ENCODE measurements around the gene AP1B1.

AP1B1 gene

DNA sequence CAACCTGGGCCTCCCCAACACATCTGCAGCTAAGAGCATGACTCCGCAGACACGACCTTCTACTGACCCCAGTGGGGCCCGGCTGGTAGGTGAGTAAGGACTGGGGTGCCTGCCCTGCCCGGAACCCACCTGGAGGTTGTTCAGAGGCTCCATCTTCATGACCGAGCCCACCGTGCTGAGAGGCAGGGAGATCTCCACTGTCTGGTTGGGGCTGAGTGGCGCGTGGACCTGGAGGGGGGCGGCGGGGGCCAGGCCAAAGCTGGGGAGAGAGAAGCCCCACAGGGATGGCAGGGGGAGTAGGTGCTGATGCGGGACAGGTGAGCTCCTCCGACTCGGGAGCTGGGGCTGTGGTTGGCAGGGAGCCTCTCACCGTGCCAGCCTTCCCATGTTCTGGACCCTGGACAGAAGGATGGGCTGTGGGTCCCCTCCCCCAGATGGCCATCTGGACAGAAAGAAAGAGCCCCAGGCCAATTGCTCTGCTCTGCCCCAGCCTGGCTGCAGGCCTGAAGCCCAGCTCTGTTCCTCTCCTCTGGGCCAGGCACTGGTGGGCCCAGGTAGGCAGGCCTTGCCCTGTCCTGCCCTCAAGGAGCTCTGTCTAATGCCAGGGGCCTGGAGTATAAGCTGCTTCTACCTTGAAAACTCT is 56.6 kb downstream of the AP1B1 start:
- no peak for DNase-seq (ENCODE audit: low read depth in 2 of 2)

DNA sequence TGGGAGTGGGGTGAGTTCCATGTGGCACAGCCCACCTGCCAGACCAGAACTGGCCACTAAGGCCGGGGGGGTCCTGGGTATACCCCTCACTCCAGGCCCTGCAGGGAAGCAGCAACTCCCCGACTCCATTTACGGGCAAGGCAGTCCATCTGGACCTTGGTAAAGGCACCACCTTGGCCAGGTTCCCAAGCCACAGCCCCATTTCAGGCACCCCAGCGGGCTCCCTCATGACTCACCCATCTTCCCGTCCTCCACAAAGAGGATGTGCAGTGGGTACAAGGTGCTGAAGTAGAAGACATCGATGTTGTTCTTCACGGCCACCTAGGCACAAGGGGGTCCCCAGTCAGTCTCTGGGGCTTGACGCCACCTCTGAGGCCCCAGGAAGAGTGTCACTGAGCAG is 57.2 kb downstream of the AP1B1 start:
- no peak for DNase-seq (ENCODE audit: low read depth in 2 of 2)

DNA sequence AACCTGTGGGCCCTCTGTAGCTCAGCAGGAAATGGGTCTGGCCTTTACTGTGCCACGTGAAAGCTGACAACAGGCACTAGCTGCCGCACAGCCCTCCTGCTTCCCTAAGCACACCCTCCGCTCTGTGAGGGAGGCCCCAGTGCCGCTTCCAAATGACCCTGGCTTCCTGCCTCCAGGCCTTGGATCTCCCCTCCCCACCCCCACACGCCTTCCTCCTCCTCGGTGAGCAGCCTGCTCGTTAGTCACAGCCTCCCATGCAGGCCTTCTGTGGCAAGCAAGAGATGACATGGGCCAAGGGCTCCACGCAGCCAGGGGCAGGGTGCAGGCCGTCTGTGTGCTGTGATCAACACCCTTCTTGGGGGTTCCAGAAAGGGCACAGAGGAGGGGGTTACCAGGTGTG is 57.6 kb downstream of the AP1B1 start:
- DNase-seq (ENCODE audit: low read depth in 2 of 2) = no peak

DNA sequence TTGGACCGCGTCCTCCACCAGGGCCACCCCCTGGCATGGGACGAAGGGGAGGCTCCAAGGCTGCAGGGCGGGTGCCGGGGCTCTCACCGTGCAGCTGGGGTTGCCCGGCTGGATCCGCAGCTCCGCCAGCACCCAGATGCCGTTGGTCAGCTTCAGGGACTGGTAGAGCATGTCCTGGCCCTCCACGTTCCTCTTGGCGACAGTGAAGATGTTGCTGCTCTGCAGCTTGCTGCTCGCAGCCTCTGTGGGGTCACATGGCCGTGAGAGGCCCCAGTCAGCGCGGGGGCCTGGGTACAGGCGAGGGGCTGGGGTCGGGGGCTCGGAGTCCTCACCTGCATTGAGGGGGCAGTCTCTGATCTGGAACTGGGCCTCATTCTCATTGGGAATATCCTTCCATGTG is 58.1 kb downstream of the AP1B1 start:
- DNase-seq (ENCODE audit: low read depth in 2 of 2) = no peak

DNA sequence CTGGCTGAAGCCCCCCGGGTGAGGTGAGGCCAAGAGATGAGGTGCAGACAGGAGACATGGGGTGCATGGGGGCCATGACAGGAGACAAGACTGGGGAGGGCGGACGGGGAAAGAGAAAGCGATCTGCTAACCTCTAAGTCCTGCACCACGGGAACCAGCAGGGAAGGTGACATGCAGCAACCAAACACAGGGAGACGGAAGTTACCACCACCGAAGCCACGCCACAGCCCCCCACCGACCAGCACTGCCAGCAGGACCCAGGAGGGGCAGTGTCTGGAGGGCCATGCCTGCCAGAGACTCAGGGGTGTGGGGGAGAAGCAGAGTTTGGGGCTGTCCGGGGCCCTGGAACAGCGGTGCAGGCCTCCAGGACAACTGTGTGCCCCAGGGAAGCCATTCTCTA is 58.8 kb downstream of the AP1B1 start:
- no peak for DNase-seq (ENCODE audit: low read depth in 2 of 2)

DNA sequence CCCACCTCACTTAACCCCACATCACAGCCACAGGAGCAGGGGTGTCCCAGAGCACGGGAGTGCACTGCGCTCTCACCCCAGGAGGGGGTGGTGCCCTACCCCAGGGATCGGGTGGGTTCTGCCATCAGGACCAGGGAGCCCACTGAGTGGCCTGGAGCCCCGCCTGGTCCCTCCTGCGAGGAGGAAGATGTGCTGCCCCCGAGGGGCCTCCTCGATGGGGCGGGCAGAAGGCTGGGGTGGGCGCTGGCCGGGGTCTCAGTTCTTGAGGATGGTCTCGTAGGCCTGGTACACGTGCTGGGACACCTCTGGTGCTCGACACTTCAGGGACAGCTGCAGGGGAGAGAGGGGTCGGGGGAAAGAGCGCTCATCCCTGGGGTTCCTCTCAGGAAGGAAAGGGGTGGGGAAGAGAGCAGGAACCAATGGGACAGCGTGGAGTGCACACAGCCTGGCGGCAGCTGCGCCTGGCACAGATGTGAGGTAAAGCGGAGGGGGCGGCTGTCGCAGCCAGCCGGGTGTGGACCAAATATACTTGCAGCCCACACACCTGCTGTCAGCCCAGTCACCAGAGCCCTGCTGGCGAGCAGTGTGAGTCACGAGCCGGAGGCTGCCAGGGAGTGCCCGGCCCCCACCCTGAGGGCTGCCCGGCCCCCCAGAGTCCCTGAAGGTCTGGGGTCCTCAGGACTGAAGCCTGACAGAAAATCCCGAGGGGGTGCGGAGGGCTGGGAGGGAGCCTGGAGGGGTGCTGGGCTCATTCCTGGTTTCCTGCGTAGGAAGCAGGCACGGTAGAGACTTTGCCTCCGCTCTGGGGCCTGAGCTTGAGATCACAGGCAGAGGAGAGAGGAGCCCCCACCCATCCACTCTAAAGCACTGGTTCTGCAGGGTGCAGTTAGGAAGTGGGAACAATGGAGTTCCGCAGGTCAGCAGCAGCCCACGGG is 59.5 kb downstream of the AP1B1 start:
- no peak for DNase-seq (ENCODE audit: low read depth in 2 of 2)

DNA sequence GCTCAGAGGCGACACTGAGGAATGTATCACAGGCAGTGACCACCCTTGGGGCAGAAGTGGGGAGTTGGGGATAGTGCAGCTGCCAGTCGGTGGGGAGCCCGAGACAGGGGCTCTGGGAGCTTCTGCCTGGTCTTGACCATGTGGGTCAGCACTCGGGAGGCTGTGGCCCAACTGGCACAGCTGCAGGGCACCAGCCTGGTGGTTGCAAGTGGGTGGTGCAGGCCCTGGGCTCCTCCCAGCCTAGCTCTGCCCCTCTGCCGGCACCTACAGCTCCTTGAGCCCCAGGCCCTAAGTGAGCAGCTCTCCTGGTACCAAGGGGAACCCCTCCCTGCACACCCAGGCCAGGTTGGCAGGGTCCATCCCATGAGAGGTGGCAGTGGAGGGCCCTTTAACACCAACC is 60.3 kb downstream of the AP1B1 start:
- DNase-seq (ENCODE audit: low read depth in 2 of 2) = no peak

DNA sequence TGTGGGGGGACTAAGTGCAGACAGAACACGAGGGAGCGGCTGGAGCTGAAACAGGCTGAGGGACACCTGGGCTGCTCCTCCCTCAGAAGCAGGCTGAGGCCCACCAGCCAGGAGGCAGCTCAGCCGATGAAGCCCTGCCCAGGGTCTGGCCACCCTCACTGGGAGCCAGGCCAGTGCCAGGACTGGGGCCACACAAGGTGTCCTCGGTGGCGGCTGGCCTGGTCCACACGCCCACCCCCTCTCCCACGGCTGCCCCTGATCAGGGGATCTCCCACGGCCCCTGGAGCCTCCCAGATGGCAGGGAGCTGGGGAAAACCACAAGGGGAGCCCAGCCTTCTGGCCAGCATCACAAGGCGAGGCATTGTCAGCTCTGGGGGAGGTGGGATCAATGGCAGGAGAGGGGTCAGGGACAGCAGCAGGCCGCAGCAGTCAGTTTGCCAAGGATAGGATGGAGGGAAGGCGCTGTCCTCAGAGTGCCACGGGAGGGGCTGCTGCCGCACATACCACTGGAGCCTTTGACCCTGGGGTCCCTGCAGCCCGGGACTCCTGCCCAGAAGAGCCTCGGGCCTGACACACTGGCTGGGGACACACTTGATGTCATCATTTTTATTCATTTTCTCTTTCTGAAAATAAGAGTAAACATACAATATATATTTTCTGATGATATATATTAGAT is 61.1 kb downstream of the AP1B1 start:
- no peak for DNase-seq (ENCODE audit: low read depth in 2 of 2)

DNA sequence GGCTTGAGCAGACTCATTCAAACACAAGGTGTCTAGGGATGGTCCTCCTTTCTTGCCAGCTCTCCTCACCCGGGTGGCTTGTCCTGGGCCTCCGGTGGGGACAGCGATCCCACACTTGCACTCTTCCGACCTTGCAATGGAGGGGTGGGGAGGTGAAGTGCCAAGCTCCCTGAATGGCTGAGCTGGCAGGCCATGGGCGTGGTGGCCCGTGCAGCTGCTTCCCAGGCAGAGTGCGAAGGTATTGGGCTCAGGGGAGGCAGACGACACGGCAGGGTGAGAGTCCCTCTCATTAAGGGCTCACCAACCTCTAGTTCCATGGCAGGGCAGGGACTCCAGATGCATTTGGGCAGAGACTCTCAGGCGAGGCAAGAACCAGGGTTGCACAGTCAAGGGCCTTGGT is 61.9 kb downstream of the AP1B1 start:
- no peak for DNase-seq (ENCODE audit: low read depth in 2 of 2)

DNA sequence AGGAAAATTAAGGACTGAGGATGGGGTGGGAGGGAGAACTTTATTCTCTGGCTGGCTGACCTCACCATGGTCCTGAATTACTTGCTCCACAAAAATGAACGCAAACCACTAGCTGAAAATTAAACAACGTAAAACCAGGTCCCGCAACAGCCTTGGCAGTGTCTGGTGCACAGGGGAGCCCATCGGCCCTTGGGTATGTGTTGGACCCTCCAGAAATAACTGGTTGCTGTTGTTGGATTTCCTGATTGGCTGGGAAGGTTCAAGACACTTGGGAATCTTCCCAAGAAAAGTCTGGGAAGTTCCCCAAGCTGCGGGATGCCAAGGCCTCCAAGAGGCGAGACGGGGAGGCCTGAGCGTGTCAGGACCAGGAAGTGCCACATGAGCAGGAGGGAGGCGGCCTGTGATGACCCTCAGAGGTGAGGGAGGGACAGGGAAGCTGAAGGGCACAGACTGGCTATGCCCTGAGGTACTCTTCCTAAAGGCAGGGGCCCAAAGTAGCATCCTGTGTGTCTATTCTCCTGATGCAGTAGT is 62.5 kb downstream of the AP1B1 start:
- DNase-seq (ENCODE audit: low read depth in 2 of 2) = no peak

DNA sequence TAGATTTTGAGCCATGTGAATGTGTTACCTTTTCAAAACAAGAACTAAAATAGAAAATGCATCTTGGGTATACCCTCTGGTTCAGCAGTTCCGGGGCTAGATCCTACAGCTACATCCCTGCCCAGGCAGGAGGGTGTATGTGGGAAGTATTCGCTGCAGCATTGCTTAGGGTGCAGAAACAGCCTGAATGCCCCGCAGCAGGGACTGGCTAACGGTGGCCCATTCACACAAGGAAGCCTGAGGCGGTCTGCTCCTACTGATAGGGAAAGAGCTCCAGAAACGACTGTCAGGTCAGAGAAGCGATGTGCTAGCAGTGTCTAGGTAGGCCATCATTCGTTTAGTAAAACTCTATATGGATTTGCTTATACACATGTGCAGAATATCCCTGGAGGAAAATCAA is 63.0 kb downstream of the AP1B1 start:
- no peak for DNase-seq (ENCODE audit: low read depth in 2 of 2)

DNA sequence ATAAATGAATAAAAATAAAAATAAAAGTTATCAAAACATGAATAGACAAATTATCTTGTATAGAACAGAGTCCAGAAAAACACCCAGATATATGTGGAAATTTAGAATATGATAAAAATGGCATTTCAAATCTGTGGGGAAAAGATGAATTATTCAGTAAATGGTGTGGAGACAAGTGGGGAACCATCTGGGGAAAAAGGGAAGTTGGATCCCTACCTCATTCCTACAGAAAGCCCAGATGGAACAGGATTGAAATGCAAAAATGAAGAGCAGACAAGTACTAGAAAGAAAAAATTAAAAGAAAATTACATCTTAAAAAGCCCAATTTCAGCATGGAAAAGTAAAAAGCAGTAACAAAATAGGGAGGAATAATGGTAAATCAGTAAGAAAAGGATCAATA is 64.7 kb downstream of the AP1B1 start:
- no peak for DNase-seq (ENCODE audit: low read depth in 2 of 2)

DNA sequence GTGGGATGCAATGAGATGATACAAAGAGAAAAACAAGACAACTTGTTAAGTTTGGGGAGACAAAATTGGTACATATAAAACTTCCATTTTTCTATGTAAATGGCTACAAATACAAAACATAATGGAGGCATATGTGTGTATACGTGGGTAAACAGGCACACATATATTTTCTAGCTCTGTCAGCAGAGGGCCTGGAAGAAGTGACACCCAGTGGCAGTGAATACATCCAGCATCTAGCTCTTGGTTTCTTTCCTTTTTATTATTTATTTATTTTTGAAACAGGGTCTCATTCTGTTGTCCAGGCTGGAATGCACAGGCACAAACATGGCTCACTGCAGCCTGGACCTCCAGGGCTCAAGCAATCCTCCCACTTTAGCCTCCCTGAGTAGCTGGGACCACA is 67.8 kb downstream of the AP1B1 start:
- no peak for DNase-seq (ENCODE audit: low read depth in 2 of 2)

DNA sequence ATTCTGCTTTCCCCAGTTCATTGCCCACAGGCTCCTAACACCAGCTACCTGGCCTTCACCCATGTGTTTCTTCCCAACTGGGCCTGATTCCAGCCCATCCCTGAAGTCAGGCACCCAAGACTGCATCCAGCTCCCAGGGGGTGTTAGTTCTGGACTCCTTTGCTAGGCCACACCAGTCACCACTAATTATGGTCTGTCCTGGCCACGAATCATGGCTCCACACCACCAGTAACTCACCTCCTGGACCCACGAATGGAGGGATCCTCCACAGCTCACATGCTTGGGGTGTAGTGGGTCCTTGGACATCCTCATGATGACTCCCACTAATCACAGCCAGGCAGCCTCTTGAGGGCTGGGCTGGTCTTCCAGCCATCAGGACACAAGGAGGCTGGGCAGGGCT is 69.3 kb downstream of the AP1B1 start:
- no peak for DNase-seq (ENCODE audit: low read depth in 2 of 2)

DNA sequence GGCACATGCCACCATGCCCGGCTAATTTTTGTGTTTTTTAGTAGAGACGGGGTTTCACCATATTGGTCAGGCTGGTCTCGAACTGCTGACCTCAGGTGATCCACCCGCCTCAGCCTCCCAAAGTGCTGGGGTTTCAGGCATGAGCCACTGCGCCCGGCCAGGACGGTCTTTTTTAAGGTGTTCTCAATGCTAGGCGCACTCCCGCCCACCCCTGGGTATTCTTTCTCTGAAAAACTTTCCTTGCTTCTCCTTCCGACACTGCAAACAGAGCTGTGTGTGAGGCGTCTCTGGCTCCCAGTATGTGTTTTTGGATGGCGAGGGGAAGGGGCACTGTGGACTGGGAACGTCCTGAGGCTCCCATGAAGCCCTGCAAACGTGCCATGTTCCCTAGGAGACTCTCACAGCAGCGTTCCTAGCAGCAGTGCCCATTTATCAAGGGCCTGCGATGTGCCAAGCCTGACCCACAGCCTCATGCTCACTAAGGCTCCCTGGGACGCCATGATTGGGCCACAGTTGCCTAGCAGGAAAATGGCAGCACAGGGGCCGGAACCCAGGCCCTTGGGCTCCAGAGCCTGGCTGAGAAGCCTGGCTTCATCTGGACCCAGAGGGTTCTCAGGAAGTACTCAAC is 70.4 kb downstream of the AP1B1 start:
- no peak for DNase-seq (ENCODE audit: low read depth in 2 of 2)

DNA sequence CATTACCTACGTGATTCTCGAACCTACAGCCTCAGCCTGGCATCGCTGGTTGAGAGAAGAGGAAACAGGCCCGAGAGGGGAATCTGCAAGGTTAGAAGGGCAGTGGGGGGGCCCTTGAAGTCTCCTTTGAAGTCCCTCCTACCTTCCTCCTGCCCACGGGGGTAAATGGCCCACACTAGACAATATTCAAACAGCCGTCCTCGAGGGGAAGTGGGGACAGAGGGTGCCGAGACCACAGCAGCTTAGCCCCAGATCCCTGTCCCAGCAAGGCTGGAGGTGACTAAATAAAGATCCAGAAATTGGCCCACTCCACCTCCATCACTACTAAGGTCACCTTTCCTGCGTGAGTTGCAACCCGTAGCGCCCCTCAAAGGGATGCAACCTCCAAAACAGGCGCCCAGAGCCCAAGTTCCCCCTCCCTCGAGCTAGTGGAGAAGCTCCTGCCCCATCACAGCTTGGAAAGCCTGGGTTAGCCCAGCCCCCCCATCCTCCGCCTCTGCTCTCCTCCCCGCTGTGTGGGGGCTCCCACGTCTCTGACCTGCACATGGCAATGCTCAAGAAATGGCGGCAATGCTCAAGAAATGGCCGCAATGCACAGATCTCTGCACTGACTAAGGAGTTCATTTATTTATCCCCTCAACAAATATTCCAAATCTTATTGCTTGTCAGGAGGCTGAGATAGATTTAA is 72.1 kb downstream of the AP1B1 start:
- no peak for DNase-seq (ENCODE audit: low read depth in 2 of 2)

DNA sequence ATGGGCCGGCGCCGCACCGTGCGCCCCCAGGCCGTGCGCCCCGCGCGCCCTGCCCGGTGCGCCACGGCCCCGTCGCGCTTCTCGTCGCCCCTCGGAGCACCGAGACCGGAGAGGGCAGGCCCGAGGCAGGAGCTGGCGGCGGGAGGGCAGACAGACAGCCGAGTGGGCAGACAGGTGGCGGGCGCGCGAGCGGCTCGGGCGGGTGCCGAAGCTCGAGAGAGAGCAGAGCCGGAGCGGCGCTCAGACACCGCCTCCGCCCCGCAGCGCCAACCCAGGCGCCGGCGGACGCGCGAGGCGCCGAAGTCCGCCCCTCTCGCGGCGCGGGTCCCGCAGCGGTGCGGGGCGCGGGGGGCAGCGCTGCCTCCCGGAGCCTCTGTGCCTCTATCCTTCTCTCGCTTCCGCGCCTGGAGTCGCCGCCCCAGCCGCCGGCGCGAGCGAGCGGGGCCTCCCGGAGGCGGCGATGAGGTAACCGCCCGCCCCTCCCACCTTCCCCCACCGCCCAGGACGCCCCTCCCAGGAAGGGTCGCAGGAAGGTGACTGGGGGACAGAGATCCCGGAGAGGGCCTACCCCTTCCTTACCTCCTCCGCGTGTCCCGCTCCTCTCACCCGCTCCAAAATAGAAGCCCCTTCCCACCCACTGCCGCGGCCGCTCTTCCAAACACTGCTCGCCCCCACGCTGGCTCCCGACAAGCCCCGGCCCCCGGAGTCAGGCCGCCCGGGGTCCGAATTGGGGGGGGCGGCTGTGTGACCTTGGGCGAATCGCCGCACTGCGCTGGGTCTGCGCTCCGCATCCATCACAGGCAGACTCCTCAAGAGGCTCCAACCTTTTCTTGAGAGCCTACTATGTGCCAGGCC is 72.9 kb downstream of the AP1B1 start, which contains the start of gene RASL10A:
Gene RASL10A (minus strand): TSS at position 412 of the 855 bp plus-strand sequence. CDS start 451 bp downstream, outside the sequence.
- no peak for DNase-seq (ENCODE audit: low read depth in 2 of 2)

DNA sequence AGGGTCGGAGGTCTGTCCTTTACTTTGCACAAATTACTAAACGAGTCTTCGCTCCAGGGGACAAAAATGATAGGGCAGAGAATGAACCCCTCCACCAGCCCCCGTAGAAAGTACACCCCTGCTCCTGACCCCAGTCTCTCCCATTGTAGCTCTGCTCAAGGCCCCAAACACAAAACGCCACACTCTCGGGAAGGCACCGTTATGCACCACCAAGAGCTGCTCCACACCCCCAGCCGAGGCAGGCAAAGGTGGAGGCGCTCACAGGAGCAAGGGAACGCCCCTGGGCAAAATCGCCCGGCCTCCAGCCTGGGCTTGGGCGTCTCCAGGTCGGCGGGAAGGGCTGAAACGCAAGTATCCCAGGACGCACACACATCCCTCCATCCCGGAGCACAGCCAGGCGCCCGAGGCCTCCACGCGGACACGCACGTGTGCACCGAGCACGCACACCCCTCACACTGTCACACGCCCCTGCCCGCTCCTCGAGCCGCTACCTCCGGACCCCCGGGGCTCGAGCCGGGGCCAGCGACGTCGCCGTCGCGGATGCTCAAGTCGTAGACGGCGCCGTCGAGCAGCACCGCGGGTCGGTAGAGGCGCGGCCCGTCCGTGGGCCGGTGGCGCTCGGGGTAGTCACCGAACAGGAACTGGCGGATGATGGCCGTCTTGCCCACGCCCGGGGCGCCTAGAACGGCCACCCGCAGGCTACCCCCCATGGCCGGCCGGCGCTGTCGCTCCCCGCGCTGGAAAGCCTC is 73.7 kb downstream of the AP1B1 start:
- DNase-seq (ENCODE audit: low read depth in 2 of 2) = no peak

DNA sequence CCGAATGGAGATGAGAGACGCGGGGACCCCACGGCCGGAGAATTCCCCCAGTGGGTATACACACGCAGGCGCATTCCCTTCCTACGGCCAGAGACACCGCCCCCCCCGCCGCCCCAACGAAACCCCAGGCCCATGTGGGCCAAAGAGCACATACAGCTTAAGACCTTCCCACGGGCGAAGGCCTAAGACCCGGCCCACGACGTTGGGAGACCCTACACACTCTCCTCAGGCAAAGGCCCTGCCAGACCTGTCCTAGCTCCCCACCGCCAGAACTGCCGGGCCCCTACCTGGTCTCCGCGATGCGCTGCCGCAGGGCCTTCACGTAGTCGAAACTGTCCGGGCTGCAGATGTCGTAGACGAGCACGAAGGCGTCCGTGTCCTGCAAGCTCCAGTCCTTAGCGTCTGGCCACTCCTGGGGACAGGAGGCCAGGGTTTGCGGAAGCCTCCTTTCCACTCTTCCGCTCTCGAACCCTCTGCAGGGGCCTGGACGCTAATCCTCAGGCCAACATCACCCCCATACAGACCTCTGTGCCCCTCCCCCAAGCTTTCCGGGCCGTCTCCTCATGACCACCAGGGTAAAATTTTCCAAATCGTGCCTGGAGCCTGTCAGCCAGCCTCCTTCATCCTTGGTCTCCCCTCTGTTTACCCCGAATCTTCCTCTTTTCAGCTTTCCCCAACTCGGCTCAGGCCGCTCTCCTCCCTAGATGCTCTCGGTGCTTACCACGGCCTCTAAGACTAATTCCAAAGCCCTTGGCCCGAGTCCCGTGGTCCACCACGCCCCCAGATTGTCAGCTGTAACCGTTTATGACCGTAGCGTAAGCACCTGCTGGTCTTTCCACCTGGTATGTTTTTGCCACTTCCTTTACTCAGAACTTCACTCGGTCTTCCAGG is 74.5 kb downstream of the AP1B1 start:
- no peak for DNase-seq (ENCODE audit: low read depth in 2 of 2)

Measured in activated CD8-positive, alpha-beta memory T cell treated with anti-CD3 and anti-CD28 coated beads for 4 hours (primary cell).